Stimulated activated CD4-positive, alpha-beta T cell treated with anti-CD3 and anti-CD28 coated beads, TNF-alpha, amount 100 ng/mL, for 1 hour (primary cell): Measurements from ENCODE around the gene ABL1.

ENCODE experiments used
- DNase-seq, 3 donors: peaks; one replicate each; pipeline ENCODE4 v3.0.0-alpha.2; 2020; ENCODE audit warnings: low read depth in 3 of 3, low spot score in 1 of 3

Gene ABL1

DNA sequence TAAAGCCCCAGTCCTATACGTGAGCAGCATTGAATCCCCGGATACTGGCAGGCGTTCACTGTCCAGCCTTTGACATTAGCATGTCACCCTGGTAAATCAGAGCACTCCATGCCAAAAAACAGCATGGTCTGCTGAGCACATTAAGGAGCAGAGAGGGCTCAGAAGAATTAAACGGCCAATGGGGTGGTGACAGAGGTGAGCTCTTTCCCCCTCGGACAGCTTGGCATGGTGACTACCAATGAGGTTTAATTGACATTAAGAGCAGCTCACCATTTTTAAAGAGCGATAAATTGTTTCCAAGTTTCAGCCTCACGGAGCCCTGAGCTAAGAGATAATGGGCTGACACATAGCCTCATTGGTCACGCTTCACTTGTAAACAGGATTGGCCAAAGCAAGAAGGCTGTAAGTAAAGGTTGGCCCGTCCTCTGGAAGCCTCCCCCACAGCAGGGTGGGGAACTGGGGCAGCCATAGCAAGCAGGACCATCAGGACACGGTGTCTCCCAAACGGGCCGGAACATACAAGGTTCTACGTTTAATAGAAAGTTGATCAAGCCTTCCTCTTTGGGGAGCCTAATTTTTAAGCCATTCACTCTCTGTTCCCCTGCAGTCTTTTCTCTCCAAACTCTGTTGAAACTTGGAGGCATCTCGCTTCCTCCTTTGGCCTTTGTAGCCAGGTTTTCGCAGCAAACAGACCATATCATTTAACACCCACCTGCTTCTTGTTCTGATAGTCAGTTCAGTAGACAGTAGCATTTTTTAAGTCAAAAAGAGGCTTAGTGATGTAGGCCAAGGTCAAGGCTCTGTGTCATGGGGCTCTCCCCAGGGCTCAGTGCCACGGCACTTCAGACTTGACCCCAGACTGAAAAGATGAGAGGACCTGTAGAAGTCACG is 35.7 kb downstream of the ABL1 start:
- no peak for DNase-seq

DNA sequence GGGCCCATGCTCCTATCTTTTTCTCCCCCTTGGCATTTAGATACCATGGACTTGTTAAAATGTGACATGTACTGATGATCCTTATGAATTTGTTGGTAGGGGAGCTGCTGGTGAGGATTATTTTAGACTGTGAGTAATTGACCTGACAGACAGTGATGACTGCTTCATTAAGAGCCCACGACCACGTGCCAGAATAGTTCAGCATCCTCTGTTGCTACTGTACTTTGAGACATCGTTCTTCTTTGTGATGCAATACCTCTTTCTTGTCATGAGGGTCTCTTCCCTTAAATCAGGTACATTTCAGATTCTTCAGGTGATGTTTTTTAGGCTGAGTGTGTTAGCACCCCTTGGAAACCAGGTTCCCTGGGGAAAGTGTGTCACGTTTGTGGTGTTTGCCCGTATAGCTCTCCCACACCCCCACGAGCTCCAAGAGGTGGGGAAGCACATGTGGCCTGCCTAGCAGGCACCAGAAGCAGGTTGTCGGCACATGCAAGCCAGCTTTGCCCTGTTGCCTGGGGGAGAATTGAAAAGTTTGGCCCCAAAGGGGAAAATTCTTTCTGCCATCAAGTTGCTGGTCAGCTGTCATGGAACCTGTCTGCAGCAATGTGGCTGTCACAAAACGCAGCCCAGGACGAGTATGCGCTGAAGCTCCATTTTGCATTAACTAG is 36.5 kb downstream of the ABL1 start:
- DNase-seq = no peak

DNA sequence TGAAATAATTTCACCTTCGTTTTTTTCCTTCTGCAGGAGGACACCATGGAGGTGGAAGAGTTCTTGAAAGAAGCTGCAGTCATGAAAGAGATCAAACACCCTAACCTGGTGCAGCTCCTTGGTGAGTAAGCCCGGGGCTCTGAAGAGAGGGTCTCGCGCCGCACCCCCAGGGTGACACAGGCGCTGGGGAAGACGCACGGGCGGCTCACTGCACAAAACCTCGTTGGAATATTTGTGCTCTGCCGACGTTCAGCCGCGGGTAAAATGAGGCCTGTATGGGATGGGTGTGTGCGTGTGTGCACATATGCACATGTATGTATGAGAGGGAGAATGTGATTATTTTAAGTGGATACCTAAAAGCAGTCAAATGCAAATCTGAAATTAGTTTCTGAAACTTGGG is 37.0 kb downstream of the ABL1 start:
- no peak for DNase-seq

DNA sequence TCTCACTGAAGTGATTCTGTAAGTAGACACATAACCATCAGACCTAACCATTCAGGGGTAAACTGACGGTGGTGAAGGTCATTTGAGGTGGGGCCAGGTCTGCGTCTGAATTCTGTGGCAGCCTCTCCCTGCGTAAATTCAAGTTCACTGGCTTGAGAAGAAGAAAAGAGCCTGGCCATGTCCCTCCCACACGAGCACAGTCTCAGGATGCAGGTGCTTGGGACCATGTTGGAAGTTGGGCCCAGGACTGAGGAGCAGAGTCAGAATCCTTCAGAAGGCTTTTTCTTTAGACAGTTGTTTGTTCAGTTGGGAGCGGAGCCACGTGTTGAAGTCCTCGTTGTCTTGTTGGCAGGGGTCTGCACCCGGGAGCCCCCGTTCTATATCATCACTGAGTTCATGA is 37.5 kb downstream of the ABL1 start:
- no peak for DNase-seq

DNA sequence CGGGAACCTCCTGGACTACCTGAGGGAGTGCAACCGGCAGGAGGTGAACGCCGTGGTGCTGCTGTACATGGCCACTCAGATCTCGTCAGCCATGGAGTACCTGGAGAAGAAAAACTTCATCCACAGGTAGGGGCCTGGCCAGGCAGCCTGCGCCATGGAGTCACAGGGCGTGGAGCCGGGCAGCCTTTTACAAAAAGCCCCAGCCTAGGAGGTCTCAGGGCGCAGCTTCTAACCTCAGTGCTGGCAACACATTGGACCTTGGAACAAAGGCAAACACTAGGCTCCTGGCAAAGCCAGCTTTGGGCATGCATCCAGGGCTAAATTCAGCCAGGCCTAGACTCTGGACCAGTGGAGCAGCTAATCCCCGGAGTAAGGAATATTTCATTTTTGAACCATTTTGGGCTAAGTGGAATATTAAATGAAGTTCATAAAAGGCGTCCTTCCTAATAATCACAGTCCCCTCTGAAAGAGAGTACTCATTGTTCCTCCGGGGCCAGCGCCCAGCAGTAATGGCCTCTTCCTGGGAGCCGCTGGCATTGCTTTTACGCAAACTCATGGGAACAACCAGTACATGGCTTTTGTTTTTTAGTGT is 38.0 kb downstream of the ABL1 start:
- DNase-seq = no peak

DNA sequence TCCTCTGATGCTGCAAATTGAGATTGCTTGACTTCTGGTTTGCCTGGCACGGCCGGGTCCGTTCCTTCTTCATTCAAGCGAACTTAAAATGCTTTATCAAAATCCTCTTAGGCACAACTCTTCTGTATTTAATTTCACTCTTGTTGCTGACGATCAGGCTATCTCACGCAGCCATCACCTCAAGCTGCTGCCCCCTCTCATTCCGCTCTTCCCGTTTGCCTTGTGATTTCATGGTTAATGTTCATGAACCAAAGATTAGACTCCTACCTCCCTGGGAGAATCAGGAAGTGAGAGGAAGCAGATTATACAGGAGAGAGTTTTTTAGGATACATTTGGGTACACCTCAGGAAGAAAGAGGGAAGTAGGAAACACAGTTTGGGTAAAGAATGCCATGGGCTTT is 38.9 kb downstream of the ABL1 start:
- DNase-seq = no peak

DNA sequence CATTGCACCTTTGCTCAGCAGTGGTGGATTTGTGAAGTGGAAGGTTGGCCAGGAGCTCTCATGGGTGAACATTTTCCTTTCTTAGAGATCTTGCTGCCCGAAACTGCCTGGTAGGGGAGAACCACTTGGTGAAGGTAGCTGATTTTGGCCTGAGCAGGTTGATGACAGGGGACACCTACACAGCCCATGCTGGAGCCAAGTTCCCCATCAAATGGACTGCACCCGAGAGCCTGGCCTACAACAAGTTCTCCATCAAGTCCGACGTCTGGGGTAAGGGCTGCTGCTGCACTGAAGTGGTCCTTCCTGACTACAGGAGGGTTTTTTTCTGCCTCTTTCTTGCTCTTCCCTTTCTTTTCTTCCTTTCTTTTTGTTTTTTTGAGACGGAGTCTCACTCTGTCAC is 39.7 kb downstream of the ABL1 start:
- DNase-seq = no peak

DNA sequence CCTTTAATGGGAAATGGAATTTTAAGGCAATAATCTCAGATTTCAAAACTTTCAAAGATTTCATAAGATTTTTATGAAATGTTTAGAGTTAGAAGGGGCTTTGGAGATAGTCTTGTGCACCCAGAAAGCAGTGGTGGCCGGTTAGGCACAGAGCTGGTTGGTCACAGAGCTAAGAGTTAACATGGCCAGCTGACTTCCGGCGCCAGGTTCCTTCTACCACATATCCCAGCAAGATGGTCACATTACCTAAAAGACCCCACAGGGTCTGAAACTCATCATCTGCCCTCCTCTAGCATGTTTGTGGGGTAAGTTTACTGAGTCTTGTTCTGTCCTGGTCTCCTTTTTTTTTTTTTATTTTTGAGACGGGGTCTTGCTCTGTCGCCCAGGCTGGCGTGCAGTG is 42.2 kb downstream of the ABL1 start:
- no peak for DNase-seq

DNA sequence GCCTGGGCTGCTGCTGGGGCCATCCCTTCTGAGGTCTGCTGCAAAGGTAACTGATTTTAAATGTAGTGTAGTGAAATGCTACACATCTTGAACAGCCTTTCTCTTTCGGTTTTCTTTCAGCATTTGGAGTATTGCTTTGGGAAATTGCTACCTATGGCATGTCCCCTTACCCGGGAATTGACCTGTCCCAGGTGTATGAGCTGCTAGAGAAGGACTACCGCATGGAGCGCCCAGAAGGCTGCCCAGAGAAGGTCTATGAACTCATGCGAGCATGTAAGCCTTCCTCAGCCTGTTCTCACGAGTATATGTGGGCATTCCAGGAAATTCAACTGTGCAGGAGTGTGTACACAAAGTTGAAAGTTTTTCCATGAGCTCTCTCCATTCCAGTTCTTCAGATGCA is 43.2 kb downstream of the ABL1 start:
- no peak for DNase-seq

DNA sequence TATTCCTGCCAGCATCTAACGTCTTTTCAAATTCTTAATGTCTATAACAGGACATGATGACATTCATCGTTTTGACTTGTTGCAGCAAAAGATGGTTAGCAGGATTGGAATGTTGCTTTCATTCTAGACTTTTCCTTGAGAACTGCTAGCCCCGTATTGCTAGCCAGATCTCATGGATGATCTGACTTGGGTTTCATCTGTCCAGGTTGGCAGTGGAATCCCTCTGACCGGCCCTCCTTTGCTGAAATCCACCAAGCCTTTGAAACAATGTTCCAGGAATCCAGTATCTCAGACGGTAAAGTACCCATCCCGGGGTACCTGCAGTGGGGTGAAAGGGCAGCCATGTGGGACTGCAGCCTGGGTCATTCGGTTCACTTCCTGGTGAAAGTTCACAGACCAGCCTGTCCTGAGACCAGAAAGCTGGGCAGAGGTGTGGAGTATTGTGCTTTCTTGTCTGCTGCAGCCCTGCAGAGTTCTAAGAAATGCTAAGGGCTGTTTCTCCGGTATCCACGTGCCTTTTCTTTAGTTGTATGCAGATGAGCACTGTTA is 44.9 kb downstream of the ABL1 start:
- DNase-seq = no peak

DNA sequence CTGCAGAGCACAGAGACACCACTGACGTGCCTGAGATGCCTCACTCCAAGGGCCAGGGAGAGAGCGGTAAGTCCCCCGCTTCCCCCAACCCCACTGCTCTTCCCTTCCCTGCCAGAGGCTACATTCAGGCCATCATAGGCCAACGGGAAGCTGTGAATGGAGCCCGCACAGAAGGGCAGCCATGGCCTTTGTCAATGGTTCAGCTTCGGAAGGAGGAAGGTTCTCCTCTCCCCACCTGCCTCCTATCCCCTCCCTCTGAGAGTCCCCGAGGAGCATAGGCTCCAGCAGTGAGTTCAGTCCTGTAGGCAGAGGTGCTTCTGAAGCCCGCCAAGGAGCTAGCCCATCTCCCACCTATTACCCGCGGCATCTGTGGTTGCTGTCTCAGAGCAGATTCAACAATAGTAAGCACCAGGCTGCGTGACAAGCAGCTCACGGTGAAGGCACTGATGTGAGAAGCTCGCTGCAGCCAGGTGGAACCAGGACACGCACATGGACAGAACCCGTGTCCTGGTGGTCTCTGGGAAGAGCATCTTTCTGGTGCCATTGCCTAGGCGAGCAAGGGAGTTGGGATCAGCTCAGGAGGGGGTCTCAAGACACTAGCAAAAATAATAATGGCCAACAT is 45.7 kb downstream of the ABL1 start:
- DNase-seq = no peak

DNA sequence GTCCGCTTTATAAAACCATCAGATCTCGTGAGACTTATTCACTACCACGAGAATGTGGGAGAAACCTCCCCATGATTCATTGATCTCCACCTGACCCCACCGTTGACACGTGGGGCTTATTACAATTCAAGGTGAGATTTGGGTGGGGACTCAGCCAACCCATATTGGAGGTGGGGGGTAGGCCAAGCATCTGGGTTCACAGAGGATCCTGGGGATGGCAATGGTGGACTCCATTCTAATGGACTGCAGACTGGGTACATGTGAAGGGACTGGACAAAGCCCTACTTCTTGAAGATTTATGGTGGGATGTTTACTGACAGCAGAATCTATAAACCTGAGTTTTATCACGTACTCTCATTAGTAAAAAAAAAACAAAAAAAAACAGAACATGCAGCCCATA is 46.5 kb downstream of the ABL1 start:
- DNase-seq = no peak

DNA sequence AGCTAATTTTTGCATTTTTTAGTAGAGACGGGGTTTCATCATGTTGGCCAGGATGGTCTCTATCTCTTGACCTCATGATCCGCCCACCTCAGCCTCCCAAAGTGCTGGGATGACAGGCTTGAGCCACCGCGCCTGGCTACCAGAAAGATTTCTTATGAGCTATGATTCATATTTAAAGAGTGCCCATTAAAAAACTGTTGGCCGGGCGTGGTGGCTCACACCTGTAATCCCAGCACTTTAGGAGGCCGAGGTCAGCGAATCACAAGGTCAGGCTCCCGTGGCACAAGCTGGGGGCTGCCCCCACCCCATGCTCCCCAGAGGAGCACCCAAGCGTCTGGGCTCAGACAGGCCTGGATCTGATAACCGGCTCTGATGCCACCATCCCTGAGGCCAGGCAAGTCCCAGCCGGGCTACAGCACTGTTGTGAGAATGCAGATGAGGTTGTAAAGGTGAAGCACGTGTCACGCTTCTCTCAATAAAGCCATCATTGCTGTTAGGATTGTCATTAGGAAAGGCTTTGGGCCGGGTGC is 47.7 kb downstream of the ABL1 start:
- no peak for DNase-seq

DNA sequence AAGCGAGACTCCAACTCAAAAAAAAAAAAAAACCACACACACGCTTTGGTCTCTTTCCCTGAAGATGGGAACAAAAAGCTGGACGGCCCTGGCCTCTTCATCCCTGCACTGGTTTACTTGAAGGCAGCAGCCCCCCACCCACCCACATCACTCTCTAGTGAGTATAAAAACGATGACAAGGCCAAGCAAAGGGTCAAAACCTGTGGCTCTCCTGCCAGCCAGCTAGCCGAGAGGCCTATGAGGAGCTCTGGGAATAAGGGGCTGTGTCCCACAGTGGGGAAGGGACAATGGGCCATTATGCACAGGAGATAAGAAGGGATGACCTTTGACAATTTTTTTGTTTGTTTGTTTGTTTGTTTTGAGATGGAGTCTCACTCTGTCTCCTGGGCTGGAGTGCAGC is 48.4 kb downstream of the ABL1 start:
- no peak for DNase-seq

DNA sequence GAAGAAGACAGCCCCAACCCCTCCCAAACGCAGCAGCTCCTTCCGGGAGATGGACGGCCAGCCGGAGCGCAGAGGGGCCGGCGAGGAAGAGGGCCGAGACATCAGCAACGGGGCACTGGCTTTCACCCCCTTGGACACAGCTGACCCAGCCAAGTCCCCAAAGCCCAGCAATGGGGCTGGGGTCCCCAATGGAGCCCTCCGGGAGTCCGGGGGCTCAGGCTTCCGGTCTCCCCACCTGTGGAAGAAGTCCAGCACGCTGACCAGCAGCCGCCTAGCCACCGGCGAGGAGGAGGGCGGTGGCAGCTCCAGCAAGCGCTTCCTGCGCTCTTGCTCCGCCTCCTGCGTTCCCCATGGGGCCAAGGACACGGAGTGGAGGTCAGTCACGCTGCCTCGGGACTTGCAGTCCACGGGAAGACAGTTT is 49.1 kb downstream of the ABL1 start:
- DNase-seq = no peak

DNA sequence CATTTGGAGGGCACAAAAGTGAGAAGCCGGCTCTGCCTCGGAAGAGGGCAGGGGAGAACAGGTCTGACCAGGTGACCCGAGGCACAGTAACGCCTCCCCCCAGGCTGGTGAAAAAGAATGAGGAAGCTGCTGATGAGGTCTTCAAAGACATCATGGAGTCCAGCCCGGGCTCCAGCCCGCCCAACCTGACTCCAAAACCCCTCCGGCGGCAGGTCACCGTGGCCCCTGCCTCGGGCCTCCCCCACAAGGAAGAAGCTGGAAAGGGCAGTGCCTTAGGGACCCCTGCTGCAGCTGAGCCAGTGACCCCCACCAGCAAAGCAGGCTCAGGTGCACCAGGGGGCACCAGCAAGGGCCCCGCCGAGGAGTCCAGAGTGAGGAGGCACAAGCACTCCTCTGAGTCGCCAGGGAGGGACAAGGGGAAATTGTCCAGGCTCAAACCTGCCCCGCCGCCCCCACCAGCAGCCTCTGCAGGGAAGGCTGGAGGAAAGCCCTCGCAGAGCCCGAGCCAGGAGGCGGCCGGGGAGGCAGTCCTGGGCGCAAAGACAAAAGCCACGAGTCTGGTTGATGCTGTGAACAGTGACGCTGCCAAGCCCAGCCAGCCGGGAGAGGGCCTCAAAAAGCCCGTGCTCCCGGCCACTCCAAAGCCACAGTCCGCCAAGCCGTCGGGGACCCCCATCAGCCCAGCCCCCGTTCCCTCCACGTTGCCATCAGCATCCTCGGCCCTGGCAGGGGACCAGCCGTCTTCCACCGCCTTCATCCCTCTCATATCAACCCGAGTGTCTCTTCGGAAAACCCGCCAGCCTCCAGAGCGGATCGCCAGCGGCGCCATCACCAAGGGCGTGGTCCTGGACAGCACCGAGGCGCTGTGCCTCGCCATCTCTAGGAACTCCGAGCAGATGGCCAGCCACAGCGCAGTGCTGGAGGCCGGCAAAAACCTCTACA is 49.8 kb downstream of the ABL1 start:
- no peak for DNase-seq

DNA sequence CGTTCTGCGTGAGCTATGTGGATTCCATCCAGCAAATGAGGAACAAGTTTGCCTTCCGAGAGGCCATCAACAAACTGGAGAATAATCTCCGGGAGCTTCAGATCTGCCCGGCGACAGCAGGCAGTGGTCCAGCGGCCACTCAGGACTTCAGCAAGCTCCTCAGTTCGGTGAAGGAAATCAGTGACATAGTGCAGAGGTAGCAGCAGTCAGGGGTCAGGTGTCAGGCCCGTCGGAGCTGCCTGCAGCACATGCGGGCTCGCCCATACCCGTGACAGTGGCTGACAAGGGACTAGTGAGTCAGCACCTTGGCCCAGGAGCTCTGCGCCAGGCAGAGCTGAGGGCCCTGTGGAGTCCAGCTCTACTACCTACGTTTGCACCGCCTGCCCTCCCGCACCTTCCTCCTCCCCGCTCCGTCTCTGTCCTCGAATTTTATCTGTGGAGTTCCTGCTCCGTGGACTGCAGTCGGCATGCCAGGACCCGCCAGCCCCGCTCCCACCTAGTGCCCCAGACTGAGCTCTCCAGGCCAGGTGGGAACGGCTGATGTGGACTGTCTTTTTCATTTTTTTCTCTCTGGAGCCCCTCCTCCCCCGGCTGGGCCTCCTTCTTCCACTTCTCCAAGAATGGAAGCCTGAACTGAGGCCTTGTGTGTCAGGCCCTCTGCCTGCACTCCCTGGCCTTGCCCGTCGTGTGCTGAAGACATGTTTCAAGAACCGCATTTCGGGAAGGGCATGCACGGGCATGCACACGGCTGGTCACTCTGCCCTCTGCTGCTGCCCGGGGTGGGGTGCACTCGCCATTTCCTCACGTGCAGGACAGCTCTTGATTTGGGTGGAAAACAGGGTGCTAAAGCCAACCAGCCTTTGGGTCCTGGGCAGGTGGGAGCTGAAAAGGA is 50.7 kb downstream of the ABL1 start:
- no peak for DNase-seq

DNA sequence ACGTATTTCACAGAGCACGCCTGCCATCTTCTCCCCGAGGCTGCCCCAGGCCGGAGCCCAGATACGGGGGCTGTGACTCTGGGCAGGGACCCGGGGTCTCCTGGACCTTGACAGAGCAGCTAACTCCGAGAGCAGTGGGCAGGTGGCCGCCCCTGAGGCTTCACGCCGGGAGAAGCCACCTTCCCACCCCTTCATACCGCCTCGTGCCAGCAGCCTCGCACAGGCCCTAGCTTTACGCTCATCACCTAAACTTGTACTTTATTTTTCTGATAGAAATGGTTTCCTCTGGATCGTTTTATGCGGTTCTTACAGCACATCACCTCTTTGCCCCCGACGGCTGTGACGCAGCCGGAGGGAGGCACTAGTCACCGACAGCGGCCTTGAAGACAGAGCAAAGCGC is 51.9 kb downstream of the ABL1 start:
- no peak for DNase-seq

DNA sequence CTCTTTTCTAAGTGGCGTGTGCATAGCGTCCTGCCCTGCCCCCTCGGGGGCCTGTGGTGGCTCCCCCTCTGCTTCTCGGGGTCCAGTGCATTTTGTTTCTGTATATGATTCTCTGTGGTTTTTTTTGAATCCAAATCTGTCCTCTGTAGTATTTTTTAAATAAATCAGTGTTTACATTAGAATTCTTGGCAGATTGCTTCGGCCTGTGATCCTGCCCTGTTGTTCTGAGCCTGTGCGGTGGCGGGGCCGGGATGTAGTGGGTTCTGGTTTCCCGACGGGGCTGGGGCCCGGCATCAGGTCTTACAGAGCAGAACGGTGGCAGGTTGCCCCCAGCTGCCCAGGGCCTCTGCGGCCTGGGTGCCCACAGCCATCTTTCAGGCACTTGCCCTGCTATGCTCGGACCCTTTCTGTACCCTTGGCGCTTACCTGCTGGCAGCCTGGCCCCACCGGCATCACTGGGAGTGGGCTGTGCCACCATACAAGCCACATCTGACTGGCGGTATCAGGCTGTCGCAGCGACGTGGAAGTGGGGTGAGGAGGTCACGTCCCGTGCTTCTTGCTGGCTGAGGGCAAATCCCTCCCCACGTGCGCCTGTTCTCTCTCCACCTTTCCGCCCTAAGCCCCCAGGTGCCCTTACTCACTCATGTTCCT is 52.6 kb downstream of the ABL1 start:
- no peak for DNase-seq
